SU-DHL-6 (cell line): ENCODE measurements around the gene RBM48.
A peak's percentile ranks its signal among the peaks of the same experiment; 100 is the strongest.
"Not testable (repeated sequence)": the region's sequence is repeated elsewhere in the genome, so short reads cannot be mapped to it uniquely, and the experiment has no call there.

Experiments used
- H2AFZ ChIP-seq: fragments of 200-600 bp; sonication (generic); 2 replicates; pipeline ENCODE4 v1.6.1; 2014; ENCODE audit warnings: low read depth, mild to moderate bottlenecking, moderate library complexity, mixed read lengths, antibody characterized with exemption, low read length; ENCODE audit not compliant: severe bottlenecking
- H3F3A ChIP-seq: fragments of 200-600 bp; shearing (Covaris generic); 2 replicates; pipeline ENCODE4 v1.6.0; 2016; ENCODE audit warnings: antibody characterized with exemption, mild to moderate bottlenecking; ENCODE audit not compliant: insufficient read depth
- H3K27ac ChIP-seq: fragments of 200-600 bp; sonication (generic); 2 replicates; pipeline ENCODE4 v1.5.1; 2016; ENCODE audit warnings: low read depth, mild to moderate bottlenecking, low read length, moderate library complexity, mixed read lengths
- H3K27me3 ChIP-seq: fragments of 200-600 bp; sonication (generic), shearing (Covaris generic); 2 replicates; pipeline ENCODE4 v1.6.0; 2014; ENCODE audit warnings: mild to moderate bottlenecking, low read length
- H3K36me3 ChIP-seq: fragments of 200-600 bp; sonication (generic); 2 replicates; pipeline ENCODE4 v1.6.1; 2014; ENCODE audit warnings: mild to moderate bottlenecking, low read length, mixed read lengths
- H3K4me2 ChIP-seq: fragments of 300-600, 200-600 bp; shearing (Covaris generic), sonication (generic); 2 replicates; pipeline ENCODE4 v1.6.0; 2014; ENCODE audit warnings: low read length, low read depth, mild to moderate bottlenecking; ENCODE audit not compliant: poor library complexity, severe bottlenecking
- H3K4me3 ChIP-seq: fragments of 200-600 bp; sonication (generic); 2 replicates; pipeline ENCODE4 v1.5.1; 2014; ENCODE audit warnings: antibody characterized with exemption, low read length, mild to moderate bottlenecking, mixed read lengths; ENCODE audit not compliant: insufficient read depth, poor library complexity, severe bottlenecking
- H3K79me2 ChIP-seq: fragments of 200-600 bp; sonication (generic); 2 replicates; pipeline ENCODE4 v1.6.1; 2014; ENCODE audit warnings: mild to moderate bottlenecking, low read length, moderate library complexity; ENCODE audit not compliant: insufficient read depth
- H3K9ac ChIP-seq: fragments of 200-600 bp; sonication (generic); 2 replicates; pipeline ENCODE4 v1.7.0; 2014; ENCODE audit warnings: mild to moderate bottlenecking, low read length
- H3K9me2 ChIP-seq: fragments of 200-600 bp; sonication (generic); replicated peaks from 2 replicates; pipeline ENCODE4 v1.6.1; 2014; ENCODE audit warnings: low read length; ENCODE audit not compliant: insufficient read depth
- H3K9me3 ChIP-seq: fragments of 200-600 bp; sonication (generic); 2 replicates; pipeline ENCODE4 v1.6.1; 2014; ENCODE audit warnings: low read length, mixed read lengths; ENCODE audit not compliant: insufficient read depth
- H4K20me1 ChIP-seq: fragments of 200-600 bp; sonication (generic); 2 replicates; pipeline ENCODE4 v1.6.1; 2014; ENCODE audit warnings: low read depth, mild to moderate bottlenecking, antibody characterized with exemption, low read length, moderate library complexity, mixed read lengths
- EZH2phosphoT487 ChIP-seq: fragments of 200-600 bp; sonication (generic), shearing (Covaris generic); conservative IDR thresholded peaks from 2 replicates; pipeline ENCODE4 v1.6.1; 2018; ENCODE audit warnings: mild to moderate bottlenecking, antibody characterized with exemption, low read length, moderate library complexity, mixed read lengths
- TF ChIP-seq, protein P1 (sequence below): fragments of 200-600 bp; sonication (generic); IDR thresholded peaks from one replicate; pipeline ENCODE4 v1.5.1; 2017; ENCODE audit warnings: antibody characterized with exemption, mild to moderate bottlenecking, low read length, moderate library complexity; ENCODE audit not compliant: insufficient read depth, poor library complexity, severe bottlenecking

Gene RBM48

DNA sequence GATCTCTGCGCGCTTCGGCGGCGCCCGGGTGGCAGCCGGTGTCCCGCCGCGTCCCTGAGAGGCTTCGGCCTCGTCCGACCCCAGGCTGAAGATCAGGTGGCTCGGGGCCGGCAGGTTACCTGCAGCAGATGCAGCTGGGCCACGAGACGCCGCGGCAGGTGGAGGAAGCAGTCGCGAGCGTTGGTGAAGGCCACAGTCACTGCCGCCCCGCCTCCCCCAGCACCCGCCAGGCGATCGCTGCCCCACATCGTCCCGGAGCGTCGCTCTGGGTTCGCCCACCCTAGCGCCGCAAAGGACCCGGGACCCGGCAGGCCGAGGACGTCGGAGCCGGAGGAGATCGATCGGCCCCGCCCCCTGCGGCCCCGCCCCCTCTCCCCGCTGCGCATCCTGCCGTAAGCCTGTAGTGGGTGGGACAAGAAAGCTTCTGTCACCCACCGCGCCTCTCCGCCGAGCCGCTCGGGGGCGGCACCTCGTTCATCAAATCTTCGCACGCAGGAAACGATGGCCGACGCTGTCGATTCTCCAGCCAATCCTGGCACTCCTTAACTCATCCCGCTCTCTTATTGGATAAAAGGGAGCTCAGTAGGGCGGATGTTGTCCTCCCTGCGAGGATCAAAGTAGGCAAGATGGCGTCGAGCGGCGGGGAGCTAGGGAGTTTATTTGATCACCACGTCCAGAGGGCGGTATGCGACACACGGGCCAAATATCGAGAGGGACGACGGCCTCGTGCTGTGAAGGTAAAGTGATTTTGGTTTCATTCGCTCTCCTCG is at the start of gene RBM48, which contains the start of gene PEX1:
Gene RBM48, plus strand, starts transcription at position 608 of the 770 bp plus-strand sequence. Its CDS starts 19 bp downstream, at position 627.
Gene PEX1, minus strand, starts transcription at position 333 of the 770 bp plus-strand sequence. Its CDS starts 85 bp downstream, at position 248.
- Histone ChIP-seq H3K9me3 (no peaks in the 10 kb centered on the region), H4K20me1 (no peaks in the 10 kb centered on the region), H3F3A (peaks cover 24% of the 10 kb centered on the region), H3K4me3 (peak within 1 kb of the TSS; percentile 83), H3K9ac (peak within 1 kb of the TSS; percentile 76), H3K79me2 (peaks cover 48% of the 10 kb centered on the region), H3K27me3 (no peaks in the 10 kb centered on the region), H3K27ac (peak within 1 kb of the TSS; percentile 76), H3K9me2 (no peaks in the 10 kb centered on the region), H3K4me2 (peak within 1 kb of the TSS; percentile 84), H2AFZ (peak within 1 kb of the TSS; percentile 61), H3K36me3 (peaks cover 21% of the 10 kb centered on the region; the same call in 1 of the 2 replicates)
- no peak for TF ChIP-seq EZH2phosphoT487
- TF ChIP-seq, protein P1, sequence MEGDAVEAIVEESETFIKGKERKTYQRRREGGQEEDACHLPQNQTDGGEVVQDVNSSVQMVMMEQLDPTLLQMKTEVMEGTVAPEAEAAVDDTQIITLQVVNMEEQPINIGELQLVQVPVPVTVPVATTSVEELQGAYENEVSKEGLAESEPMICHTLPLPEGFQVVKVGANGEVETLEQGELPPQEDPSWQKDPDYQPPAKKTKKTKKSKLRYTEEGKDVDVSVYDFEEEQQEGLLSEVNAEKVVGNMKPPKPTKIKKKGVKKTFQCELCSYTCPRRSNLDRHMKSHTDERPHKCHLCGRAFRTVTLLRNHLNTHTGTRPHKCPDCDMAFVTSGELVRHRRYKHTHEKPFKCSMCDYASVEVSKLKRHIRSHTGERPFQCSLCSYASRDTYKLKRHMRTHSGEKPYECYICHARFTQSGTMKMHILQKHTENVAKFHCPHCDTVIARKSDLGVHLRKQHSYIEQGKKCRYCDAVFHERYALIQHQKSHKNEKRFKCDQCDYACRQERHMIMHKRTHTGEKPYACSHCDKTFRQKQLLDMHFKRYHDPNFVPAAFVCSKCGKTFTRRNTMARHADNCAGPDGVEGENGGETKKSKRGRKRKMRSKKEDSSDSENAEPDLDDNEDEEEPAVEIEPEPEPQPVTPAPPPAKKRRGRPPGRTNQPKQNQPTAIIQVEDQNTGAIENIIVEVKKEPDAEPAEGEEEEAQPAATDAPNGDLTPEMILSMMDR = peak; percentile 88

DNA sequence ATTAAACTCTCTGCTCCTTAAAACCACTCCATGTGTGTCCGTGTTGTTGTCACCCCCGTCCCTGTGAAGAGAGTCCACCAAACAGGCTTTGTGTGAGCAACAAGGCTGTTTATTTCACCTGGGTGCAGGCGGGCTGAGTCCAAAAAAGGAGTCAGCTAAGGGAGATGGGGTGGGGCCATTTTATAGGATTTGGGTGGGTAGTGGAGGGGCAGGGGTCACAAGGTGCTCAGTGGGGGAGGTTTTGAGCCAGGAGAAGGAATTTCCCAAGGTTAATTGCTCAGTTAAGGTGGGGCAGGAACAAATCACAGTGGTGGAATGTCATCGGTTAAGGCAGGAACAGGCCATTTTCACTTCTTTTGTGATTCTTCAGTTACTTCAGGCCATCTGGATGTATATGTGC is 49.4 kb upstream of the RBM48 start:
- not testable (repeated sequence) for H3K79me2 ChIP-seq, H3F3A ChIP-seq, H3K9ac ChIP-seq, H3K9me2 ChIP-seq, H2AFZ ChIP-seq, H3K36me3 ChIP-seq, H3K27me3 ChIP-seq, H4K20me1 ChIP-seq, H3K4me3 ChIP-seq, H3K27ac ChIP-seq, H3K4me2 ChIP-seq, H3K9me3 ChIP-seq

- not testable (repeated sequence) for H3K27me3 ChIP-seq, H2AFZ ChIP-seq, H3K4me2 ChIP-seq, H3K9ac ChIP-seq, H3K9me3 ChIP-seq, H3K27ac ChIP-seq, H4K20me1 ChIP-seq, H3K79me2 ChIP-seq, H3K9me2 ChIP-seq, H3K4me3 ChIP-seq
- H3K36me3 ChIP-seq = peaks cover 23% of the 10 kb centered on the region
- H3F3A ChIP-seq = peaks cover 14% of the 10 kb centered on the region
Measured at GRCh38 chr7:92483624-92484023, 45.0 kb upstream of the RBM48 start.

DNA sequence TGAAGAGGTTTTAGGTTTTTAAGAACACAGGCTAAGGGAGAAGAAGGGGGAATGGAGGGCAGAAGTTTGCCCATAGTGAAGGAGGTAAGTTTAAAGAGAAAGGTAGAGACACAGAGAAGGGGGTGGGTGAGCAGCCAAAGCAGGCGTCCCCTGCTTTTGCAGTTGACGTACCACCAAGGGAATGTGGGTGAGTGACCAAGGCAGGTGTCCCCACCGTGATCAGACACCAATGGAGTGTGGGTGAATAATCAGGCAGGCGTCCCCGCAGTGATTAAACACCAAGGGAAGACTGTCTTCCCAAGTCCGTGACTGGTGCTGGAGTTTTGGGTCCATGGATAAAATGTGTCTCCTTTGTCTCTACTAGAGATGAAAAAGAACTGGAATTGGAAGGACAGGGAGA is 44.4 kb upstream of the RBM48 start:
- H3K4me2 ChIP-seq, H3K9me3 ChIP-seq, H3K9ac ChIP-seq, H3K4me3 ChIP-seq, H3K9me2 ChIP-seq, H4K20me1 ChIP-seq, H2AFZ ChIP-seq, H3K79me2 ChIP-seq, H3K27ac ChIP-seq, H3K27me3 ChIP-seq: not testable (repeated sequence)
- H3F3A ChIP-seq = peaks cover 14% of the 10 kb centered on the region
- H3K36me3 ChIP-seq = peaks cover 28% of the 10 kb centered on the region
